CD14-positive monocyte (primary cell): ENCODE results near the gene WFDC1. TPM values are rescaled to one million over a fixed set of nuclear protein-coding genes. Genes with fewer than 3 reads are reported as not detected.

ENCODE experiments used
- DNase-seq, 3 donors: peaks; one replicate each; pipeline ENCODE4 v3.0.0-alpha.2; 2011 to 2022
- H2AFZ ChIP-seq: 2 replicates; pipeline ENCODE4 v1.6.0; 2012; ENCODE audit warnings: mild to moderate bottlenecking, low read depth, low read length, inconsistent platforms; ENCODE audit not compliant: insufficient read depth, poor library complexity, severe bottlenecking
- H3K27ac ChIP-seq, 2 donors: 1 replicate in 1 of 2; 2 replicates in 1 of 2; pipeline ENCODE4 v1.5.1; 2012 to 2013; ENCODE audit warnings: low read length in 2 of 2, control low read depth in 1 of 2, inconsistent platforms in 1 of 2, low read depth in 1 of 2, mild to moderate bottlenecking in 1 of 2
- H3K27me3 ChIP-seq, 2 donors: one replicate each; pipeline versions ENCODE4 v1.6.0 to v1.6.1; 2011 to 2013; ENCODE audit warnings: low read length in 2 of 2; ENCODE audit not compliant: control insufficient read depth in 2 of 2, insufficient read depth in 2 of 2
- H3K36me3 ChIP-seq, 2 donors: replicated peaks in 1 of 2; 1 replicate in 1 of 2; 2 replicates in 1 of 2; pipeline versions ENCODE4 v1.5.1 to v1.6.1; 2012 to 2013; ENCODE audit warnings: low read length in 2 of 2, control low read depth in 1 of 2, inconsistent platforms in 1 of 2, mild to moderate bottlenecking in 1 of 2; ENCODE audit not compliant: insufficient read depth in 2 of 2, control insufficient read depth in 1 of 2
- H3K4me1 ChIP-seq, 2 donors: 1 replicate in 1 of 2; 2 replicates in 1 of 2; pipeline versions ENCODE4 v1.5.1 to v1.6.1; 2012 to 2013; ENCODE audit warnings: low read length in 2 of 2, control low read depth in 1 of 2, inconsistent platforms in 1 of 2, mild to moderate bottlenecking in 1 of 2, moderate library complexity in 1 of 2; ENCODE audit not compliant: insufficient read depth in 2 of 2, control insufficient read depth in 1 of 2
- H3K4me2 ChIP-seq: replicated peaks from 2 replicates; pipeline ENCODE3; 2012; ENCODE audit warnings: low read length, moderate library complexity, mild to moderate bottlenecking; ENCODE audit not compliant: poor library complexity, severe bottlenecking; ENCODE audit errors: extremely low read depth
- H3K4me3 ChIP-seq, 3 experiments: fragments of 200-600 bp in 1 of 3; sonication (generic) in 1 of 3; replicated peaks in 1 of 3; 1 replicate in 2 of 3; 2 replicates in 1 of 3; pipeline ENCODE4 v1.5.1; 2011 to 2013; ENCODE audit warnings: low read length in 3 of 3, mild to moderate bottlenecking in 3 of 3, control low read depth in 2 of 3, low read depth in 2 of 3, inconsistent platforms in 1 of 3, moderate library complexity in 1 of 3
- H3K79me2 ChIP-seq: 2 replicates; pipeline ENCODE4 v1.6.0; 2012; ENCODE audit warnings: mild to moderate bottlenecking, control low read depth, inconsistent platforms, low read length, moderate library complexity; ENCODE audit not compliant: insufficient read depth
- H3K9ac ChIP-seq: 2 replicates; pipeline ENCODE4 v1.6.0; 2017; ENCODE audit warnings: low read length, mild to moderate bottlenecking; ENCODE audit not compliant: insufficient read depth, poor library complexity, severe bottlenecking
- H3K9me3 ChIP-seq, 2 donors: replicated peaks in 1 of 2; 1 replicate in 1 of 2; 2 replicates in 1 of 2; pipeline versions ENCODE4 v1.5.1 to v1.6.1; 2012 to 2013; ENCODE audit warnings: low read length in 2 of 2, control low read depth in 1 of 2; ENCODE audit not compliant: control insufficient read depth in 1 of 2, insufficient read depth in 1 of 2
- H4K20me1 ChIP-seq: 2 replicates; pipeline ENCODE4 v1.6.0; 2012; ENCODE audit warnings: mild to moderate bottlenecking, low read length, control low read depth, moderate library complexity; ENCODE audit not compliant: insufficient read depth
- H3K27ac Mint-ChIP-seq, 7 donors: one replicate each; pipeline ENCODE4 v1.8.0; 2020; ENCODE audit warnings: mild to moderate bottlenecking in 7 of 7, mixed read lengths in 7 of 7, moderate library complexity in 6 of 7, inconsistent platforms in 2 of 7
- H3K27me3 Mint-ChIP-seq, 3 donors: one replicate each; pipeline ENCODE4 v1.8.0; 2021 to 2022; ENCODE audit warnings: low read depth in 3 of 3, mild to moderate bottlenecking in 3 of 3, mixed read lengths in 3 of 3, moderate library complexity in 3 of 3, inconsistent platforms in 1 of 3
- H3K36me3 Mint-ChIP-seq, 2 donors: one replicate each; pipeline ENCODE4 v1.8.0; 2020; ENCODE audit warnings: mixed read lengths in 2 of 2, inconsistent platforms in 1 of 2, mild to moderate bottlenecking in 1 of 2
- H3K4me1 Mint-ChIP-seq: one replicate; pipeline ENCODE4 v1.8.0; 2020; ENCODE audit warnings: mild to moderate bottlenecking, mixed read lengths
- H3K4me3 Mint-ChIP-seq, 2 donors: one replicate each; pipeline ENCODE4 v1.8.0; 2020; ENCODE audit warnings: mild to moderate bottlenecking in 2 of 2, mixed read lengths in 2 of 2, moderate library complexity in 1 of 2
- H3K9me3 Mint-ChIP-seq, 7 donors: one replicate each; pipeline ENCODE4 v1.8.0; 2020 to 2022; ENCODE audit warnings: mixed read lengths in 7 of 7, mild to moderate bottlenecking in 6 of 7, moderate library complexity in 6 of 7, inconsistent platforms in 2 of 7
- WGBS: methylation state at CpG from one replicate; pipeline ENCODE4 v1.1.5; 2013; ENCODE audit warnings: missing lambda C conversion rate; ENCODE audit not compliant: insufficient coverage; 5-methylcytosine and 5-hydroxymethylcytosine counted together
- intact Hi-C, 2 donors: fragments of 100-400 bp; cut with micrococcal nuclease; formaldehyde crosslinking; loops; one replicate each; pipeline versions ENCODE4 v1.15.0 to v1.15.1; 2023
- polyA plus RNA-seq, 3 donors: library from polyadenylated mRNA; depleted of rRNA in 1 of 3; unstranded in 2 of 3; stranded (reverse) in 1 of 3; fragments of 300-500 nt in 2 of 3; fragments of >200 nt in 1 of 3; fragmentation: Illumina TruSeq in 2 of 3; gene quantifications; 1 replicate in 2 of 3; 2 replicates in 1 of 3; pipeline ENCODE4 v1.2.3, GENCODE V29; 2012 to 2021
- TF ChIP-seq, protein P1 (sequence below): fragments of 200-600 bp; IDR thresholded peaks from one replicate; pipeline ENCODE4 v1.8.0; 2022; ENCODE audit warnings: antibody characterized with exemption, mild to moderate bottlenecking

WFDC1 gene
- polyA plus RNA-seq, 3 donors, result not detected

DNA sequence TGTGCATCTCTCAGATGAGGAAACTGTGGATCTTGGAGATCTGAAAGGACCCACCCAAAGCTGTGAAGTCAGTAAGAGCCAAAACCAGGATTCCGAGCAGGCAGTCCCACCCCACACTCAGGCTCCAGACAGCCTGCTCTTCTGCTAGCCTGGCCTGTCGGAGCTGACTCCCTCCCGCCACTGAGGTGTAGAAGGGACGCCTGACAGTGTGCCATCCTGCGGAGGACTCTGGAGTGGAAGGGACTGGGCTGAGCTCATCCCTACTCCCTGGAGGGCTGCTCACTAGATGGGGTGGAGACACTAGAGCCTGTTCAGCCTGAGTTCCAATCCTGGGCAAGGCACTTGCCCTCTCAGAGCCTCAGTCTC is 36.0 kb downstream of the WFDC1 start:
- DNase-seq, result no peak
- H3K27me3 ChIP-seq, result no peaks in the 10 kb centered on the region
- no peak overlapping the region for H3K4me3 Mint-ChIP-seq
- peaks cover 0 to 3% (median 0%) of the 10 kb centered on the region in 7 donors for H3K9me3 Mint-ChIP-seq
- no peaks in the 10 kb centered on the region for H3K9me3 ChIP-seq
- H3K27me3 Mint-ChIP-seq, result peaks cover 0 to 9% (median 4%) of the 10 kb centered on the region in 3 donors
- no peaks in the 10 kb centered on the region for H3K36me3 Mint-ChIP-seq
- no peaks in the 10 kb centered on the region for H3K36me3 ChIP-seq
- no peaks in the 10 kb centered on the region for H3K79me2 ChIP-seq
- TF ChIP-seq, protein P1, sequence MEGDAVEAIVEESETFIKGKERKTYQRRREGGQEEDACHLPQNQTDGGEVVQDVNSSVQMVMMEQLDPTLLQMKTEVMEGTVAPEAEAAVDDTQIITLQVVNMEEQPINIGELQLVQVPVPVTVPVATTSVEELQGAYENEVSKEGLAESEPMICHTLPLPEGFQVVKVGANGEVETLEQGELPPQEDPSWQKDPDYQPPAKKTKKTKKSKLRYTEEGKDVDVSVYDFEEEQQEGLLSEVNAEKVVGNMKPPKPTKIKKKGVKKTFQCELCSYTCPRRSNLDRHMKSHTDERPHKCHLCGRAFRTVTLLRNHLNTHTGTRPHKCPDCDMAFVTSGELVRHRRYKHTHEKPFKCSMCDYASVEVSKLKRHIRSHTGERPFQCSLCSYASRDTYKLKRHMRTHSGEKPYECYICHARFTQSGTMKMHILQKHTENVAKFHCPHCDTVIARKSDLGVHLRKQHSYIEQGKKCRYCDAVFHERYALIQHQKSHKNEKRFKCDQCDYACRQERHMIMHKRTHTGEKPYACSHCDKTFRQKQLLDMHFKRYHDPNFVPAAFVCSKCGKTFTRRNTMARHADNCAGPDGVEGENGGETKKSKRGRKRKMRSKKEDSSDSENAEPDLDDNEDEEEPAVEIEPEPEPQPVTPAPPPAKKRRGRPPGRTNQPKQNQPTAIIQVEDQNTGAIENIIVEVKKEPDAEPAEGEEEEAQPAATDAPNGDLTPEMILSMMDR, result no peak
- no peak overlapping the region for H3K9ac ChIP-seq
- no peak overlapping the region for H3K27ac ChIP-seq
- no peaks in the 10 kb centered on the region for H3K4me1 ChIP-seq
- intact Hi-C loops, result no loop called here
- no peak overlapping the region for H3K27ac Mint-ChIP-seq
- no peak overlapping the region for H3K4me3 ChIP-seq
- no peak overlapping the region for H2AFZ ChIP-seq
- no peaks in the 10 kb centered on the region for H3K4me1 Mint-ChIP-seq
- H3K4me2 ChIP-seq, result no peak overlapping the region
- WGBS, result 100% methylated on average over 1 of the region's 5 CpGs
- H4K20me1 ChIP-seq, result no peaks in the 10 kb centered on the region

DNA sequence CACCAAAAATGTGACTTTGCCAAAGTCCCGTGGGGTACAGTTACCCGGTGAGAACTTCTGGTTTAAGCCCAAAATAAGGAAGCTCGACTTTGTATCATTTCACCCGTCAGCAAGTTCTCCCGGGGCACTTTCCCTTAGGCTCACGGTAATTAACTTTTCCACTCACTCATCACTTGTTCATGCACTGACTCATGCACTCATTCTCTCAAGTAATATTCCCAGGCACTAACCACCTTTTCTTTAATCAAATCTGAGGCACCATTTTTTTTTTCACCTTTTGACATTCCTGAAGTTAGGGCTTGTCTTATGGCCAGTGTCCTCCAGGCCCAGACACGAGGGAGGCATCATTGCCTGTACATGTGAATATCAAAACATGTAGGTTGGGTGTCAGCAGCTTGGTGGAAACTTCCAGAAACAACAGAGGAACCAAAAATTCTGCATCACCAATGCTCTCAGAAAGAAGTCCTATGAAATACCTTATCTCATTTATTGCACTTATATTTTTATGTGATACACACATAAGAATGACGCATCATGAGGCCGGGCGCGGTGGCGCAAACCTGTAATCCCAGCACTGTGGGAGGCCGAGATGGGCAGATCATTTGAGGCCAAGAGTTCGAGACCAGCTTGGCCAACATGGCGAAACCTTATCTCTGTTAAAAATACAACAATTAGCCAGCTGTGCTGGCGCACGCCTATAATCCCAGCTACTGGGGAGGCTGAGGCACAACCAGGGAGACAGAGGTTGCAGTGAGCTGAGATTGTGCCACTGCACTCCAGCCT is 37.5 kb downstream of the WFDC1 start:
- Histone ChIP-seq H3K9ac (no peak overlapping the region), H2AFZ (no peak overlapping the region), H4K20me1 (no peaks in the 10 kb centered on the region), H3K4me2 (no peak overlapping the region), H3K27ac (no peak overlapping the region), H3K9me3 (peaks cover 2 to 3% of the 10 kb centered on the region in 2 donors), H3K27me3 (no peaks in the 10 kb centered on the region), H3K4me1 (no peaks in the 10 kb centered on the region), H3K4me3 (no peak overlapping the region), H3K79me2 (no peaks in the 10 kb centered on the region), H3K36me3 (no peaks in the 10 kb centered on the region)
- no peaks in the 10 kb centered on the region for H3K36me3 Mint-ChIP-seq
- no peak overlapping the region for H3K4me3 Mint-ChIP-seq
- TF ChIP-seq, protein P1, result no peak
- intact Hi-C loops, result no loop called here
- H3K27me3 Mint-ChIP-seq, result peaks cover 0 to 12% (median 4%) of the 10 kb centered on the region in 3 donors
- no peak for DNase-seq
- H3K27ac Mint-ChIP-seq, result peak overlapping the region in 1 of 7 donors; percentile 11
- peaks cover 3 to 16% (median 9%) of the 10 kb centered on the region in 7 donors for H3K9me3 Mint-ChIP-seq
- H3K4me1 Mint-ChIP-seq, result no peaks in the 10 kb centered on the region
- 80% methylated on average over 15 of the region's 17 CpGs for WGBS
